Vagina (tissue), 2 donors: ENCODE results near the gene MATK.

Experiments used
- CTCF ChIP-seq, 3 experiments: fragments of 450-650 bp in 2 of 3; fragments of 200-600 bp in 1 of 3; sonication (generic) in 1 of 3; IDR thresholded peaks; one replicate each; pipeline ENCODE4 v1.5.1; 2017 to 2019; ENCODE audit warnings: antibody characterized with exemption in 3 of 3, mild to moderate bottlenecking in 2 of 3, moderate library complexity in 2 of 3
- POLR2A ChIP-seq, 2 donors: fragments of 450-650 bp; IDR thresholded peaks; one replicate each; pipeline ENCODE4 v1.6.1; 2017; ENCODE audit warnings: antibody characterized with exemption in 2 of 2, mild to moderate bottlenecking in 2 of 2, moderate library complexity in 2 of 2
- POLR2AphosphoS5 ChIP-seq, 2 donors: sonication (generic); formaldehyde crosslinking; IDR thresholded peaks; one replicate each; pipeline ENCODE4 v1.9.0; 2017; ENCODE audit warnings: antibody characterized with exemption in 2 of 2, mild to moderate bottlenecking in 2 of 2, low read depth in 1 of 2; ENCODE audit not compliant: insufficient read depth in 1 of 2

GRCh38 chr19:3821156-3821555 lies 35.0 kb upstream of the MATK start:
- no peak for TF ChIP-seq POLR2A (IDR thresholded peaks at IDR 0.05)
- no peak for TF ChIP-seq CTCF (IDR thresholded peaks at IDR 0.05)
- no peak for TF ChIP-seq POLR2AphosphoS5 (IDR thresholded peaks at IDR 0.05; ENCODE audit: insufficient read depth in 1 of 2, low read depth in 1 of 2)
